Stomach (tissue), 4 donors: ENCODE measurements around the gene PTPRG.

Experiments
- EP300 ChIP-seq: sonication (generic); formaldehyde crosslinking; IDR thresholded peaks from one replicate; pipeline ENCODE4 v1.6.1; 2017; ENCODE audit warnings: antibody characterized with exemption
- TF ChIP-seq, protein P1 (sequence below), 7 experiments: fragments of 450-650 bp in 4 of 7; fragments of 200-600 bp in 3 of 7; sonication (generic) in 3 of 7; IDR thresholded peaks; one replicate each; pipeline ENCODE4 v1.5.1; 2016 to 2019; ENCODE audit warnings: antibody characterized with exemption in 7 of 7, control low read depth in 2 of 7, mild to moderate bottlenecking in 1 of 7

DNA sequence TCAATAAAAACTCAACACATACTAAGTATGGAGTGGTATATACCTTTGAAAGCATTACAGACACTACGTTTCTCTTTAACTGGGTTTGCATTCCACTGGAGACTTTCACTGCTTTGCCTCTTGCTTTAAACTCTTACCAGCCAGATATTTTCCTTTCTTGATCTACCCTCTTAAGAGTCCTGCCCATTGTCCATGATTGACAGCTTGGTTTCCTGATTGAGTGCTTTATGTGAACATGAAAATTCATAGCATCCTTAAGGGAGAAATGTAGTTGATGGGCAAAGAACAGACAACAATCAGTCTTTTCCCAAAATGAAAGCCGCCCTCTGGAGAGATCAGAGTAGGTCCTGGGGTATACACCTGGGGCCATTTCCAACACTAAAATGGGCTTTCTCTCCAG is 78.6 kb downstream of the PTPRG start:
- TF ChIP-seq EP300: no peak
- TF ChIP-seq, protein P1, sequence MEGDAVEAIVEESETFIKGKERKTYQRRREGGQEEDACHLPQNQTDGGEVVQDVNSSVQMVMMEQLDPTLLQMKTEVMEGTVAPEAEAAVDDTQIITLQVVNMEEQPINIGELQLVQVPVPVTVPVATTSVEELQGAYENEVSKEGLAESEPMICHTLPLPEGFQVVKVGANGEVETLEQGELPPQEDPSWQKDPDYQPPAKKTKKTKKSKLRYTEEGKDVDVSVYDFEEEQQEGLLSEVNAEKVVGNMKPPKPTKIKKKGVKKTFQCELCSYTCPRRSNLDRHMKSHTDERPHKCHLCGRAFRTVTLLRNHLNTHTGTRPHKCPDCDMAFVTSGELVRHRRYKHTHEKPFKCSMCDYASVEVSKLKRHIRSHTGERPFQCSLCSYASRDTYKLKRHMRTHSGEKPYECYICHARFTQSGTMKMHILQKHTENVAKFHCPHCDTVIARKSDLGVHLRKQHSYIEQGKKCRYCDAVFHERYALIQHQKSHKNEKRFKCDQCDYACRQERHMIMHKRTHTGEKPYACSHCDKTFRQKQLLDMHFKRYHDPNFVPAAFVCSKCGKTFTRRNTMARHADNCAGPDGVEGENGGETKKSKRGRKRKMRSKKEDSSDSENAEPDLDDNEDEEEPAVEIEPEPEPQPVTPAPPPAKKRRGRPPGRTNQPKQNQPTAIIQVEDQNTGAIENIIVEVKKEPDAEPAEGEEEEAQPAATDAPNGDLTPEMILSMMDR (IDR thresholded peaks at IDR 0.05): no peak
